ENCODE data around the gene FLVCR2. TPM values are rescaled to one million over a fixed set of nuclear protein-coding genes. Genes with fewer than 3 reads are reported as not detected.

FLVCR2 gene
- polyA plus RNA-seq (ENCODE audit: insufficient read length in 4 of 4), result 1 to 10 TPM; 5.3 to 7.5 (median 5.5) TPM

- peak; percentile 33 to 62 (median 50) for DNase-seq (ENCODE audit: low read depth in 4 of 4, low spot score in 3 of 4)
Measured at GRCh38 chr14:75578102-75578785, at the start of gene FLVCR2. Gene FLVCR2, plus strand, starts transcription at chr14:75578620. Its CDS starts 353 bp downstream, at chr14:75578973.

- no peak for DNase-seq (ENCODE audit: low read depth in 4 of 4, low spot score in 3 of 4)
Measured at GRCh38 chr14:75531256-75531655, 47.2 kb upstream of the FLVCR2 start.

GRCh38 chr14:75531660-75532317 lies 46.6 kb upstream of the FLVCR2 start:
- no peak for DNase-seq (ENCODE audit: low read depth in 4 of 4, low spot score in 3 of 4)

GRCh38 chr14:75533791-75534555 lies 44.4 kb upstream of the FLVCR2 start:
- DNase-seq (ENCODE audit: low read depth in 4 of 4, low spot score in 3 of 4), result no peak

- no peak for DNase-seq (ENCODE audit: low read depth in 4 of 4, low spot score in 3 of 4)
Measured at GRCh38 chr14:75535164-75535898, 43.1 kb upstream of the FLVCR2 start.

- DNase-seq (ENCODE audit: low read depth in 4 of 4, low spot score in 3 of 4), result no peak
Measured at GRCh38 chr14:75537071-75537470, 41.3 kb upstream of the FLVCR2 start.

GRCh38 chr14:75539162-75539560 lies 39.3 kb upstream of the FLVCR2 start:
- DNase-seq (ENCODE audit: low read depth in 4 of 4, low spot score in 3 of 4), result no peak

GRCh38 chr14:75539561-75540478 lies 38.6 kb upstream of the FLVCR2 start:
- DNase-seq (ENCODE audit: low read depth in 4 of 4, low spot score in 3 of 4), result no peak

GRCh38 chr14:75540479-75540851 lies 38.0 kb upstream of the FLVCR2 start:
- no peak for DNase-seq (ENCODE audit: low read depth in 4 of 4, low spot score in 3 of 4)

GRCh38 chr14:75542588-75543091 lies 35.8 kb upstream of the FLVCR2 start:
- no peak for DNase-seq (ENCODE audit: low read depth in 4 of 4, low spot score in 3 of 4)

- DNase-seq (ENCODE audit: low read depth in 4 of 4, low spot score in 3 of 4), result no peak
Measured at GRCh38 chr14:75543253-75543652, 35.2 kb upstream of the FLVCR2 start.

GRCh38 chr14:75543786-75544185 lies 34.6 kb upstream of the FLVCR2 start:
- no peak for DNase-seq (ENCODE audit: low read depth in 4 of 4, low spot score in 3 of 4)

- DNase-seq (ENCODE audit: low read depth in 4 of 4, low spot score in 3 of 4), result no peak
Measured at GRCh38 chr14:75545907-75546306, 32.5 kb upstream of the FLVCR2 start.

- no peak for DNase-seq (ENCODE audit: low read depth in 4 of 4, low spot score in 3 of 4)
Measured at GRCh38 chr14:75547552-75548250, 30.7 kb upstream of the FLVCR2 start.

GRCh38 chr14:75548544-75548943 lies 29.9 kb upstream of the FLVCR2 start:
- no peak for DNase-seq (ENCODE audit: low read depth in 4 of 4, low spot score in 3 of 4)

GRCh38 chr14:75549169-75549568 lies 29.3 kb upstream of the FLVCR2 start:
- DNase-seq (ENCODE audit: low read depth in 4 of 4, low spot score in 3 of 4), result no peak

- no peak for DNase-seq (ENCODE audit: low read depth in 4 of 4, low spot score in 3 of 4)
Measured at GRCh38 chr14:75551021-75551420, 27.4 kb upstream of the FLVCR2 start.

GRCh38 chr14:75553157-75553556 lies 25.3 kb upstream of the FLVCR2 start:
- no peak for DNase-seq (ENCODE audit: low read depth in 4 of 4, low spot score in 3 of 4)

GRCh38 chr14:75553761-75554364 lies 24.6 kb upstream of the FLVCR2 start:
- DNase-seq (ENCODE audit: low read depth in 4 of 4, low spot score in 3 of 4), result no peak
